NCI-H510A (cell line): ENCODE data around the gene SPAG16.

ENCODE experiments used
- DNase-seq: peaks from one replicate; lab custom pipeline; 2025; lab: John Stamatoyannopoulos, UW

The SPAG16 gene

DNA sequence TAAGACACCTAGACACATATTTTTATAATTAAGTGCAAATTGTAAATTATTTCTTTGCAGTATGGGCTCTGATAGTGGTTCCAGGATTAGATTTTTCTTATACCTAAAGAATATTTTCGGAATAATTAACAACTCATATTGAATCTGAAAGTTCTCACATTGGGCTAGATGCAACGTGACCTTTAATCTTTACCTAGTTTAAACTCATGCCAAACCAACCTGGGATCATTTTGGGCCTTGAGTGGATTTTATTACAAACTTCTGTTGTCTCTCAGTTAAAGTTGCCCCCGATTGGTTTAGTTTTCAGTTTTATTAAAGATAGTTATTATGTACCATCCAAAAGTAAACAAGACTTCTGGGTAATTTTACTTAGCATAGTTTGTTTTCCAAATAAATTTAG lies 896.4 kb downstream of the SPAG16 start:
- no peak for DNase-seq

DNA sequence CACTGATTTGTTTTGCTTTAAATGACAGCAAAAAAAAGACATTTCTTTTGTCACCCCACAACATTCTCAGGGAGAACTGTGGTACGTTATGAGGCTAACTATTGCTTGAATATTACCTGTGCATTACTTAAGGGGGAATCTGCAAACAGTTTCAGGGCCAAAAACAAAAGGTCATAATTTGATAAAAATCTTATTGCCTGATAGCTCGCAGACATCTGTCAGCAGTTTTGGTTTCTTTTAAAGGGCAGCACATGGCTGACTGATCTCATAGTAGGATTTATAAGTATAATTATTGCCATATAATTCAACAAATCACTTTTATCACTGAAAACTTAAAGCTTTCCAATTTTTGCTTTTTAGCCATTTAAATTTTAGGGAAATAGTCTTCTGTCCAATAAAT lies 900.2 kb downstream of the SPAG16 start:
- no peak for DNase-seq

- no peak for DNase-seq
Measured at GRCh38 chr2:214185546-214185945, 901.3 kb downstream of the SPAG16 start.

- no peak for DNase-seq
Measured at GRCh38 chr2:214192711-214193110, 908.4 kb downstream of the SPAG16 start.

DNA sequence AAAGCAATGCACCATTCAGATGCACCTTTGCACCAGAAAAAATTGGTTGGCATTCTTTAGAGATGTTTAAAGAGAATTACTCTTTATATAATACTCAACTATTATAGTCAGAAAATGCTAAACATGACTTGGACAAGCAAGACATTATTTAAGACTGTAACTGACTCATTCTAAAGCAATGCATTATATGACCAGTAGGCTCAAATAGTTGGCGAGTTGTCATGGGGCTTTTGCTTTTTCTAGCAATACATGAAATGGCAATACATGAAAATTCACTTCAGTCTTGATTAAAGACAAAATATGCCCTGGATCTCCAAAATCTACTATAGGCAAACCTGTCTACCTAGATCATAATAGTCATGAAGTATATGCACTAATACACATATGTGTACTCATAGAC lies 909.7 kb downstream of the SPAG16 start:
- DNase-seq: no peak

DNA sequence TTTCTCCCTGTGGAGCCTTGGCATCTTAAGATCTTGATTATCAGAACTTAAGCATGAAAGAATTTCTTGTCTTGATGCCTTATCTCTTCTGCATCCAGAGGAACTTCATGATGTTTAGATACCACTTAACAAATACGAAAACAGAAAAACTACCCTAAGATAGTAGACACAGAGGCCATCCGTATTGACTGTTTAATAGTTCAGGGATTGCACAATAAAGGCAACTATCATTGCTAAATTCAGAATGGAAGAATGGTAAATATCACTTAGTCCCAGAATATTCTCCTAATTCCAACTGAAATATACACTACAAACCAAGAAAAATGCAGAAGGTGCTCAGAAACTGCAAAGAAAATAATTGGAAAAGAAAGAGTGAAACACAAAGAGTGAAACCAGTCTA lies 912.0 kb downstream of the SPAG16 start:
- DNase-seq: no peak

GRCh38 chr2:214201892-214202291 lies 917.6 kb downstream of the SPAG16 start:
- DNase-seq: no peak

DNA sequence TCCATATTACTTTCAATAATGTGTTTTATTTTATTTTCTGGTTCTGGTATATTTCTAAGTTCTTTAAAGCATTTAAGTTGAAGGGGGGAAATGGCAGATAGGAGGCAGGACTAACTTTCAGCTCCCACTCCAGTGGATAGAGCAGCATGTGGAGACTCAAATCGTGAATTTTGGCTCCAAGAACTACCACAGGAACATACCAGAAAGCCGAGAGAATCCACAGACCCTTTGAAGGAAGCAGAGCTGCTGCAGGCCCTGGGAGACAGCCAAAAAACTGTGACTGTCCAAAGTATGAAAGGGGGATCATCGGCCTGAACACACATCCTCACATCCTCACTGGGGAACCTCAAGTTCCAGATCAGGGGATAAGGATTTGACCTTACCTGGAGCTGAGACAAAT lies 919.0 kb downstream of the SPAG16 start:
- DNase-seq: no peak

- no peak for DNase-seq
Measured at GRCh38 chr2:214203744-214204289, 919.6 kb downstream of the SPAG16 start.

- no peak for DNase-seq
Measured at GRCh38 chr2:214215107-214215506, 930.8 kb downstream of the SPAG16 start.

GRCh38 chr2:214217136-214217535 lies 932.9 kb downstream of the SPAG16 start:
- no peak for DNase-seq

DNA sequence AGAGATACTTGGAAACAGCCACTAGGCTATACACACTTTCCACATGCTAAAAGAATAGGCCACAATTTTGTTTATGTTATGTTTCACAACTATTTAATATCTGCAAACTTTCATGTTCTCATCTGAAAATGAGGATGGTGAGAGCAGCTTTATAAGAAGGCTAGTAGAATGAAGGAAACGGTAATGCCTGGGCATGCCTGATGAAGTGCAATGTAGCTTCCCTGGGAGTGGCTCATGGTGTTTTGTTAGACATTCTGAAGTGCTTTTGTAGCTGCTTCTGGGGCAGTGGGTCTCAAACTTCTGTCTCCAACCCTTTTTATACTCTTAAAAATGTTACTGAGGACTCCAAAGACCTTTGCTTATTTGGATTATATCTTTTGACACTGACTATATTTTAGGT lies 933.3 kb downstream of the SPAG16 start:
- DNase-seq: no peak

- no peak for DNase-seq
Measured at GRCh38 chr2:214220251-214220650, 936.0 kb downstream of the SPAG16 start.

- DNase-seq: no peak
Measured at GRCh38 chr2:214226061-214226460, 941.8 kb downstream of the SPAG16 start.

- DNase-seq: no peak
Measured at GRCh38 chr2:214232271-214232670, 948.0 kb downstream of the SPAG16 start.

DNA sequence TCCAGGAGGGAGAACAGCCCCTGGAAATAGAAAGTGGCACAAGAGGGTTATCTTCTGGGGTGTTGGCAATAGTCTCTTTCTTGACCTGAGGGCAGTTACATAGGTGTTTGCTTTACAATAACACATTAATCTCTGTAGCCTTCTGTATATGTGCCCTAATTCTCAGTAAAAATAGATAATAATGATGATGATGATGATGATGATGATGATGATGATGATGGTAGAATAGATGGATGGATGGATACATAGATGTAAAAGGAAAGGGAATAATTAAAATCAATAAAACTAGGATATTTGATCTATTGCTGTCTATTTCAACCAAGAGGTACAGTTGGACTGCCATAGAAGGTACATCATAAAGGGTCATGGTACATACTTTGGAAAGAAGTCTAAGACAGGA lies 948.9 kb downstream of the SPAG16 start:
- no peak for DNase-seq

DNA sequence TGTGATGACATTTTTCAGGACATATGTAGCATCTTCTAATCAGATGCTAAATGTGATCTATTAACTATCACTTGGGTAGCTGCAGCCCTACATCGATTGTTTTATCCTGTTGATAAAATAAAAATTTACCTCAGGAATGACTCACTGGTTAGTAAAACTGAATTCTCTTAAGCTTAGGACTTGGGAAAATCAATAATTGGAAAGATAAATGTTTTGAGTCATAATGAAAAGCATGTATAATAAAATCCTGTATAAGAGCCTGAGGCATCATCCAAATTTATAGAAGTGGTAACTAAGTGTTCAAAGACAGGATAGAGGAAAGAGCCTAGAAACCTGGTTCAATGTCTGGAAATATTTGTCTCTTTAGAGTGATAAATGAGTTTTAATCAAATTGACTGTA lies 958.5 kb downstream of the SPAG16 start:
- DNase-seq: no peak

DNA sequence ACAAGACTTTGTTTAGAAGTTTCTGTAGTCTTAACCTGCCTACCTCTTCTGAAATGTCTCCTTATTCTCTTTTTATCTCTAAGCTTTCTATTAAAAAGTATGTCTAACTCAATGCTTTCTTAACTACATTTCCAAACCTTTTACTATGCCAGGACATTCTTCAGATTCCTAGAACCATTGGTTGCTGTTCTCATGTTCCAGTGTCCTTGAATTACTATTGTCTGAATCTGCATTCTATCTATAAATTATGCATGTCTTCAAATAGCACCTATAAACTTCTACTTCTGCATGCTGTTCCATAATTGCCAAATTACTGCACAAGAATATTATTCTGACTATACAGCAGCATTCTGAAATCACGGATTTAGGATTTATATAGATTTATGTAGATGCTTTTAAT lies 960.6 kb downstream of the SPAG16 start:
- DNase-seq: no peak

- no peak for DNase-seq
Measured at GRCh38 chr2:214246417-214246816, 962.2 kb downstream of the SPAG16 start.

DNA sequence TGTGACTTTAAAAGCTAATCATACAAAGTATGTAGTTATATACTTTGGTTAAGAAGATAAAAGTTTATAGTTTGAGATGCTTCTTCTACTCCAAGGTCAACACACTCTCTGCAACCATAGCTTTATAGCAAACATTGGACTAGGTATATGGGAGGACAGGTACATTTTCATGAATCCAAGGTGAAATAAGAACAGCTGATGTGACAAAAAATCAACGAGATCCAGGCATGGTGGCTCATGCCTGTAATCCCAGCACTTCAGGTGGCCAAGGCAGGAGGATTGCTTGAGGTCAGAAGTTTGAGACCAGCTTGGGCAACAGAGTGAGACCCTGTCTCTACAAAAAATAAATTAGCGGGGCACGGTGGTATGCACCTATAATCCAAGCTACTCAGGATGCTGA lies 963.3 kb downstream of the SPAG16 start:
- DNase-seq: no peak

DNA sequence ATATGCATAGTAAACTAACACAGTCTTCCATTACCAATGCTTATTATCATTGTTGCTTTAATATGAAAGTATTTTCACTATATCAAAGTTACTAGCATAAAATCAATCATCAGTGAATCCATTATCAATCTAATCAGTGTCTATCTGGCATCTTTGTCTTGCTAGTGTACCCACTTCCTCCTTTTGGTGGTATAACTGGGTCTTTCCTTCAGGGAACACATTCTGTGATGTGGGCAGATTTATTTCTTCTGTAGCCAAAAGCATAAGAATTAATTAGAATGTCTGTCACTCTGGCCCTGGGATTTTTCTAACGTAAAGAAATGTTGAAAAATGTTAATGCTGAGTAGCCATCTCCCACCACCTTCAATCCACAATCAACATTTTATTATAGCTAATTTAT lies 970.8 kb downstream of the SPAG16 start:
- DNase-seq: no peak

- no peak for DNase-seq
Measured at GRCh38 chr2:214261683-214262082, 977.4 kb downstream of the SPAG16 start.

GRCh38 chr2:214264171-214264570 lies 979.9 kb downstream of the SPAG16 start:
- DNase-seq: no peak

- DNase-seq: no peak
Measured at GRCh38 chr2:214265991-214266489, 981.8 kb downstream of the SPAG16 start.

GRCh38 chr2:214277880-214278279 lies 993.6 kb downstream of the SPAG16 start:
- DNase-seq: no peak
